ENCODE data around the gene LIN37. TPM values are rescaled to one million over a fixed set of nuclear protein-coding genes. Genes with fewer than 3 reads are reported as not detected.

LIN37 gene
- total and polyA plus RNA-seq, 9 of the 15 experiments (the other 6 are each of a cell fraction or from before 2014, with no cell fraction given): 1.2 to 12.5 (median 8.6) TPM

- in situ Hi-C loops (cut with MboI): no loop called here
- intact Hi-C loops (cut with micrococcal nuclease): no loop called here
- no peak overlapping the region for H2AFZ ChIP-seq (ENCODE audit: low read depth, low read length)
These were observed 41.0 kb downstream of the LIN37 start for GRCh38 chr19:35789195-35789977.

More at GRCh38 chr19:35789195-35789977, 41.0 kb downstream of the LIN37 start:
- DNase-seq (ENCODE audit: extremely low read depth in 1 of 4, low spot score in 3 of 4): no peak
- Histone ChIP-seq H3K79me2 (ENCODE audit: control insufficient read depth, insufficient read depth, low read length) (no peaks in the 10 kb centered on the region), H3K27me3 (ENCODE audit: control insufficient read depth in 2 of 2, insufficient read depth in 2 of 2, low read length in 2 of 2) (no peaks in the 10 kb centered on the region), H3K9ac (ENCODE audit: insufficient read depth in 1 of 2, low read depth in 2 of 2, low read length in 2 of 2) (peak overlapping the region in 1 of 2 experiments; percentile 48; a peak in 1 of 4 replicates), H3K9me3 (replicated peaks; ENCODE audit: control insufficient read depth, insufficient read depth, low read depth, low read length) (no peaks in the 10 kb centered on the region), H3K4me1 (replicated peaks in 1 of 2; ENCODE audit: control insufficient read depth in 2 of 2, insufficient read depth in 2 of 2, low read length in 2 of 2) (peaks cover 0 to 56% of the 10 kb centered on the region in 2 experiments; a peak in 3 of 5 replicates), H4K20me1 (replicated peaks; ENCODE audit: control insufficient read depth, insufficient read depth, low read length) (no peaks in the 10 kb centered on the region), H3K27ac (ENCODE audit: extremely low read depth, low read depth, low read length) (no peak overlapping the region), H3K36me3 (ENCODE audit: control insufficient read depth, insufficient read depth, low read length) (no peaks in the 10 kb centered on the region), H3K4me3 (no peak overlapping the region), H3K9me1 (ENCODE audit: control insufficient read depth, insufficient read depth, low read length) (no peaks in the 10 kb centered on the region), H3K4me2 (ENCODE audit: insufficient read depth, low read length) (no peak overlapping the region)
- no peak for TF ChIP-seq HNRNPH1 (optimal IDR thresholded peaks at IDR 0.05; ENCODE audit: low read depth, low read length)
- peak; percentile 40; the same call in 1 of the 2 replicates for TF ChIP-seq POLR2G (IDR thresholded peaks at IDR 0.05; ENCODE audit: low read depth, low read length)
- 27% methylated on average over 11 of the region's 11 CpGs for WGBS (ENCODE audit: insufficient coverage, low coverage, missing lambda C conversion rate)
- peak; percentile 14; the same call in 2 of the 3 replicates for ATAC-seq
- BruUV-seq (replicated peaks): no TSS peak
- ChIA-PET CTCF (ENCODE audit: low intra/inter-chr PET ratio) (no interaction called here), POLR2A (interaction anchor here (0.6 to 1.3 kb wide), 3 partner anchors 12 to 225 kb away, joined by 3 read pairs; no protein-coding TSS in a partner anchor)
- no peak for FAIRE-seq

Data from K562 (cell line).